ENCODE measurements around the gene SIPA1.

The SIPA1 gene

DNA sequence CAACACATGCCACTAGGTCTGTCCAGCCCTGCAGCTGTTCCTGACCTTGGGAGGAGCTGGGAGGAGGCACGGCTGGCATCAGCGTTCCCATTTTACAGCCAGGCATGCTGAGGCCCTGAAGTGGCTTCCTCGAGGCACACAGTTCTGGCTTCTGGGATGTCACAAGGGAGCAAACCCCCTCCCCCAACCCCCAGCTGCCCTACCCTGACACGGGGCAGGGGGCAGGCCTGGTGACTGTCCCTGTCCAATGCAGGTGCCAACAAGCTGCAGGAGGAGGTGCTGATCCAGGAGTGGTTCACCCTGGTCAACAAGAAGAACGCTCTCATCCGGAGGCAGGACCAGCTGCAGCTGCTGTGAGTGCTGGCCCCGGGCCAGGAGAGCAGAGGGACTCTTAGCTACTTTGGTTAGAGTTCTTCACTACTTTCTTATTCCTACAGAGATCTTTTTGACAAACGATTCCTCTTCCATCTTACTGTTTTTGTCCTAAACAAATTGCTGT is 47.6 kb upstream of the SIPA1 start:
- no peaks in the 10 kb centered on the region for H3K27me3 ChIP-seq (ENCODE audit: insufficient read depth, low read length)
- no peaks in the 10 kb centered on the region for H3K9me3 ChIP-seq (ENCODE audit: low read length)
- H3K9ac ChIP-seq (ENCODE audit: low read length), result no peak overlapping the region
- H3K79me2 ChIP-seq (ENCODE audit: insufficient read depth, low read length), result no peaks in the 10 kb centered on the region
- peaks cover 26% of the 10 kb centered on the region for H3K4me1 ChIP-seq (ENCODE audit: insufficient read depth, low read length, severe bottlenecking)
- H3K4me3 ChIP-seq (ENCODE audit: low read depth, low read length, poor library complexity, severe bottlenecking), result no peak overlapping the region
- H3K4me2 ChIP-seq (ENCODE audit: low read length), result no peak overlapping the region
- no peaks in the 10 kb centered on the region for H3K36me3 ChIP-seq (ENCODE audit: insufficient read depth, low read length)
- TF ChIP-seq, protein P1, sequence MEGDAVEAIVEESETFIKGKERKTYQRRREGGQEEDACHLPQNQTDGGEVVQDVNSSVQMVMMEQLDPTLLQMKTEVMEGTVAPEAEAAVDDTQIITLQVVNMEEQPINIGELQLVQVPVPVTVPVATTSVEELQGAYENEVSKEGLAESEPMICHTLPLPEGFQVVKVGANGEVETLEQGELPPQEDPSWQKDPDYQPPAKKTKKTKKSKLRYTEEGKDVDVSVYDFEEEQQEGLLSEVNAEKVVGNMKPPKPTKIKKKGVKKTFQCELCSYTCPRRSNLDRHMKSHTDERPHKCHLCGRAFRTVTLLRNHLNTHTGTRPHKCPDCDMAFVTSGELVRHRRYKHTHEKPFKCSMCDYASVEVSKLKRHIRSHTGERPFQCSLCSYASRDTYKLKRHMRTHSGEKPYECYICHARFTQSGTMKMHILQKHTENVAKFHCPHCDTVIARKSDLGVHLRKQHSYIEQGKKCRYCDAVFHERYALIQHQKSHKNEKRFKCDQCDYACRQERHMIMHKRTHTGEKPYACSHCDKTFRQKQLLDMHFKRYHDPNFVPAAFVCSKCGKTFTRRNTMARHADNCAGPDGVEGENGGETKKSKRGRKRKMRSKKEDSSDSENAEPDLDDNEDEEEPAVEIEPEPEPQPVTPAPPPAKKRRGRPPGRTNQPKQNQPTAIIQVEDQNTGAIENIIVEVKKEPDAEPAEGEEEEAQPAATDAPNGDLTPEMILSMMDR (IDR thresholded peaks at IDR 0.05; ENCODE audit: low read length), result no peak
- no peak for TF ChIP-seq EZH2 (IDR thresholded peaks at IDR 0.05; ENCODE audit: borderline replicate concordance, low read length)
- no peak overlapping the region for H2AFZ ChIP-seq (ENCODE audit: low read length)
- H3F3A ChIP-seq (ENCODE audit: insufficient read depth, low read length), result no peaks in the 10 kb centered on the region
- H4K20me1 ChIP-seq (ENCODE audit: insufficient read depth, low read length), result no peaks in the 10 kb centered on the region
- no peaks in the 10 kb centered on the region for H3K9me2 ChIP-seq (ENCODE audit: low read depth, low read length)
- peak overlapping the region; percentile 13 for H3K27ac ChIP-seq (ENCODE audit: low read depth, low read length, poor library complexity, severe bottlenecking)

DNA sequence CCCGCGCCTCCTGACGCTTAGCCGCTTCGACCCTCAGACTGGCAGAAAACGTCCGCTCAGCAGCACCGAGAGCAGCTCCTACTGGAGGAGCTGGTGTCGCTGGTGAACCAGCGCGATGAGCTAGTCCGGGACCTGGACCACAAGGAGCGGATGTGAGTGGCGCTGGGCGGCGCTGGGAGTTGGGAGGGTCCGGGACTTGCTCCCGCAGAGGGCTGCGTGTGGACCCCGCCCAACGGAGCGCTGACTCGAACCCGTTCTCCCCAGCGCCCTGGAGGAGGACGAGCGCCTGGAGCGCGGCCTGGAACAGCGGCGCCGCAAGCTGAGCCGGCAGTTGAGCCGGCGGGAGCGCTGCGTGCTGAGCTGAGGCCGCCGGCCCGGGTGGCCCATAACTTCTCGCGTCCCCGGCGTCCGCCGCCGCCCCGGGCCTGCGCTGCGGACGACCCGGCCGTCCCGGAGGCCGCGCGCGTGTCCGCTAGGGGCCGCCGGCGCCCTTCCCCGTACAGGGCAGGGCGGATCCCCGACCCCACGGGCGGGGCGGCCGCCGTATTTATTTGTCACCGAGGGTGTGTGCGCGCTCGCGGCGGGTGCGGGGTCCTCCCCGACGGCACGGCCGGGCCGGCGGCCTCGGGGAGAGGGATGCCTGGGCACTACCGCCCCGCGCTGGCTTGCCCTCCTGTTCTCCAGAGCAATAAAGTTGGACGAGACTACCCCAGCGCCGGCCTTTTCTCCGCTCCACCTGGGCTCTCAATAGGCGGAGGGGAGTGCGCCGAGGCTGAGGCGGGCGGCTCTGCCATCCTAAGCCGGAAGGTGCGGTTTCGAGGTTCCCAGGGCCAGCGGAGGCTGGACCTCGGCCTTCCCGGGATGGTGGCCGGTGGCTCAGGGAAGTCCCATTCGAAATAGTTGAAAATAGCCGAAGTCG is 45.7 kb upstream of the SIPA1 start:
- Histone ChIP-seq H4K20me1 (ENCODE audit: insufficient read depth, low read length) (no peaks in the 10 kb centered on the region), H3K9ac (ENCODE audit: low read length) (no peak overlapping the region), H3K4me2 (ENCODE audit: low read length) (no peak overlapping the region), H3K27ac (ENCODE audit: low read depth, low read length, poor library complexity, severe bottlenecking) (no peak overlapping the region), H3K27me3 (ENCODE audit: insufficient read depth, low read length) (no peaks in the 10 kb centered on the region), H3F3A (ENCODE audit: insufficient read depth, low read length) (no peaks in the 10 kb centered on the region), H3K4me3 (ENCODE audit: low read depth, low read length, poor library complexity, severe bottlenecking) (no peak overlapping the region), H3K79me2 (ENCODE audit: insufficient read depth, low read length) (no peaks in the 10 kb centered on the region), H3K9me2 (ENCODE audit: low read depth, low read length) (no peaks in the 10 kb centered on the region), H3K9me3 (ENCODE audit: low read length) (no peaks in the 10 kb centered on the region), H3K4me1 (ENCODE audit: insufficient read depth, low read length, severe bottlenecking) (peaks cover 26% of the 10 kb centered on the region), H3K36me3 (ENCODE audit: insufficient read depth, low read length) (no peaks in the 10 kb centered on the region), H2AFZ (ENCODE audit: low read length) (no peak overlapping the region)
- TF ChIP-seq, protein P1 (IDR thresholded peaks at IDR 0.05; ENCODE audit: low read length), result no peak
- no peak for TF ChIP-seq EZH2 (IDR thresholded peaks at IDR 0.05; ENCODE audit: borderline replicate concordance, low read length)

DNA sequence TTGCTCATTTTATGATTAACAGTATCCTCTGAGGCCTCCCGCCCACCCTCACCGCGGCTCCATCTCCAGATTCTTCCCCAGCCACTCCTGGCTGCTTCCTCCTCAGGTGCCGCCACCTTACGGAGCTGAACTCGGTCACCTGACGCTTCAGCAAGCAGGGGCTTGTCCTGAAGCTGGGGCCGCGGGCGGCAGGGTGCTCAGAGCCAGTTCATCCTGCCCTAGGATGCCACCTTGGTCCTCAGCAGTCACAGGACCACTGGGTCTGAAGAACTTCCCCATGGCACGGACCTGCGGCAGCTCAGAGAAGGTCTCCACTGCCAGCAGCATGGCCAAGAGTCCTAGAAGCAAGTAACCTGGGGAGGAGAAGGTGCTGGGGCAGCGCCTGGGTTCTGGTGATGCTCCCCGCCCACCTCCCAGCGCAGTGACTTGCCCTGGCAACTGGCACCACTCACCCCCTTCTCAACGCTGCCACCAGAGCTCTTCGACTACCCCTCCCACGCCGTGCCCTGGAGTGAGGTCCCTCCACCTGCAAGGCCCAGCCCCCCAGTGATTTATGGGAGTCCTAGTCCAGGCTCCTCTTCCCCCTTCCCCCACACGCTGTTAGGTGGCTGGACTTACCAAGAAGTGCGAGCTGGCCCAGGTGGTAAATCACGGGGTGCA is 44.9 kb upstream of the SIPA1 start:
- no peak overlapping the region for H3K4me2 ChIP-seq (ENCODE audit: low read length)
- H3K79me2 ChIP-seq (ENCODE audit: insufficient read depth, low read length), result no peaks in the 10 kb centered on the region
- H3K27ac ChIP-seq (ENCODE audit: low read depth, low read length, poor library complexity, severe bottlenecking), result no peak overlapping the region
- H3K9ac ChIP-seq (ENCODE audit: low read length), result no peak overlapping the region
- H3K27me3 ChIP-seq (ENCODE audit: insufficient read depth, low read length), result no peaks in the 10 kb centered on the region
- no peak overlapping the region for H2AFZ ChIP-seq (ENCODE audit: low read length)
- H3K36me3 ChIP-seq (ENCODE audit: insufficient read depth, low read length), result peaks cover 6% of the 10 kb centered on the region
- TF ChIP-seq, protein P1 (IDR thresholded peaks at IDR 0.05; ENCODE audit: low read length), result no peak
- no peaks in the 10 kb centered on the region for H3F3A ChIP-seq (ENCODE audit: insufficient read depth, low read length)
- no peak overlapping the region for H3K4me3 ChIP-seq (ENCODE audit: low read depth, low read length, poor library complexity, severe bottlenecking)
- peaks cover 20% of the 10 kb centered on the region for H3K4me1 ChIP-seq (ENCODE audit: insufficient read depth, low read length, severe bottlenecking)
- no peaks in the 10 kb centered on the region for H4K20me1 ChIP-seq (ENCODE audit: insufficient read depth, low read length)
- H3K9me2 ChIP-seq (ENCODE audit: low read depth, low read length), result no peaks in the 10 kb centered on the region
- H3K9me3 ChIP-seq (ENCODE audit: low read length), result no peaks in the 10 kb centered on the region

Measured in OCI-LY1 (cell line).